ENCODE results near the gene CRYZL1. TPM values are rescaled to one million over a fixed set of nuclear protein-coding genes. Genes with fewer than 3 reads are reported as not detected.

Gene CRYZL1
- polyA plus RNA-seq, 4 donors: 13.5 to 37.1 (median 15.9) TPM

- 40 to 58% (median 42%) methylated on average over 7 of the region's 7 CpGs for WGBS, 3 donors
- H3K27ac ChIP-seq (ENCODE audit: low read depth in 1 of 3, low read length in 2 of 3): no peak overlapping the region
- no peaks in the 10 kb centered on the region for H3K27me3 ChIP-seq (ENCODE audit: control insufficient read depth in 3 of 3, insufficient read depth in 3 of 3, low read length in 3 of 3)
- peaks cover 0 to 3% (median 0%) of the 10 kb centered on the region in 3 donors for H3K36me3 ChIP-seq (ENCODE audit: control insufficient read depth in 3 of 3, insufficient read depth in 2 of 3, low read depth in 1 of 3, low read length in 3 of 3)
- DNase-seq: peak in 1 of 2 donors; percentile 34
- no peaks in the 10 kb centered on the region for H3K9me3 ChIP-seq (ENCODE audit: control insufficient read depth in 2 of 2, insufficient read depth in 1 of 2, low read depth in 1 of 2, low read length in 1 of 2)
- no peak for FAIRE-seq
- peaks cover 6 to 28% (median 7%) of the 10 kb centered on the region in 3 donors for H3K4me1 ChIP-seq (ENCODE audit: control insufficient read depth in 3 of 3, insufficient read depth in 2 of 3, low read depth in 1 of 3, low read length in 2 of 3)
- H3K4me3 ChIP-seq (ENCODE audit: low read depth in 1 of 3, low read length in 3 of 3): no peak overlapping the region
Measured at GRCh38 chr21:33650230-33650629, 8.7 kb upstream of the CRYZL1 start.

- Histone ChIP-seq H3K27ac (ENCODE audit: low read depth in 1 of 3, low read length in 2 of 3) (no peak overlapping the region), H3K36me3 (ENCODE audit: control insufficient read depth in 3 of 3, insufficient read depth in 2 of 3, low read depth in 1 of 3, low read length in 3 of 3) (peaks cover 0 to 3% (median 0%) of the 10 kb centered on the region in 3 donors), H3K4me1 (ENCODE audit: control insufficient read depth in 3 of 3, insufficient read depth in 2 of 3, low read depth in 1 of 3, low read length in 2 of 3) (peaks cover 3 to 29% (median 5%) of the 10 kb centered on the region in 3 donors), H3K4me3 (ENCODE audit: low read depth in 1 of 3, low read length in 3 of 3) (no peak overlapping the region), H3K27me3 (ENCODE audit: control insufficient read depth in 3 of 3, insufficient read depth in 3 of 3, low read length in 3 of 3) (no peaks in the 10 kb centered on the region), H3K9me3 (ENCODE audit: control insufficient read depth in 2 of 2, insufficient read depth in 1 of 2, low read depth in 1 of 2, low read length in 1 of 2) (no peaks in the 10 kb centered on the region)
- WGBS, 3 donors: 91 to 100% (median 100%) methylated on average over 1 of the region's 1 CpG
- FAIRE-seq: no peak
- no peak for DNase-seq
Measured at GRCh38 chr21:33648555-33648954, 7.0 kb upstream of the CRYZL1 start.

GRCh38 chr21:33647587-33647986 lies 6.0 kb upstream of the CRYZL1 start:
- Histone ChIP-seq H3K27ac (ENCODE audit: low read depth in 1 of 3, low read length in 2 of 3) (no peak overlapping the region), H3K4me1 (ENCODE audit: control insufficient read depth in 3 of 3, insufficient read depth in 2 of 3, low read depth in 1 of 3, low read length in 2 of 3) (peaks cover 3 to 29% (median 5%) of the 10 kb centered on the region in 3 donors)

GRCh38 chr21:33645730-33646129 lies 4.2 kb upstream of the CRYZL1 start:
- peaks cover 0 to 24% (median 5%) of the 10 kb centered on the region in 3 donors for H3K4me1 ChIP-seq (ENCODE audit: control insufficient read depth in 3 of 3, insufficient read depth in 2 of 3, low read depth in 1 of 3, low read length in 2 of 3)
- no peak overlapping the region for H3K4me3 ChIP-seq (ENCODE audit: low read depth in 1 of 3, low read length in 3 of 3)
- no peaks in the 10 kb centered on the region for H3K27me3 ChIP-seq (ENCODE audit: control insufficient read depth in 3 of 3, insufficient read depth in 3 of 3, low read length in 3 of 3)
- 74 to 92% (median 83%) methylated on average over 4 of the region's 4 CpGs for WGBS, 3 donors
- no peaks in the 10 kb centered on the region for H3K36me3 ChIP-seq (ENCODE audit: control insufficient read depth in 3 of 3, insufficient read depth in 2 of 3, low read depth in 1 of 3, low read length in 3 of 3)
- H3K27ac ChIP-seq (ENCODE audit: low read depth in 1 of 3, low read length in 2 of 3): no peak overlapping the region
- DNase-seq (no peak), FAIRE-seq (no peak)
- no peaks in the 10 kb centered on the region for H3K9me3 ChIP-seq (ENCODE audit: control insufficient read depth in 2 of 2, insufficient read depth in 1 of 2, low read depth in 1 of 2, low read length in 1 of 2)

More at GRCh38 chr21:33647587-33647986, 6.0 kb upstream of the CRYZL1 start:
- 72 to 85% (median 74%) methylated on average over 3 of the region's 3 CpGs for WGBS, 3 donors
- Histone ChIP-seq H3K9me3 (ENCODE audit: control insufficient read depth in 2 of 2, insufficient read depth in 1 of 2, low read depth in 1 of 2, low read length in 1 of 2) (no peaks in the 10 kb centered on the region), H3K4me3 (ENCODE audit: low read depth in 1 of 3, low read length in 3 of 3) (no peak overlapping the region), H3K27me3 (ENCODE audit: control insufficient read depth in 3 of 3, insufficient read depth in 3 of 3, low read length in 3 of 3) (no peaks in the 10 kb centered on the region), H3K36me3 (ENCODE audit: control insufficient read depth in 3 of 3, insufficient read depth in 2 of 3, low read depth in 1 of 3, low read length in 3 of 3) (peaks cover 0 to 3% (median 0%) of the 10 kb centered on the region in 3 donors)
- DNase-seq: no peak
- FAIRE-seq: no peak

DNA sequence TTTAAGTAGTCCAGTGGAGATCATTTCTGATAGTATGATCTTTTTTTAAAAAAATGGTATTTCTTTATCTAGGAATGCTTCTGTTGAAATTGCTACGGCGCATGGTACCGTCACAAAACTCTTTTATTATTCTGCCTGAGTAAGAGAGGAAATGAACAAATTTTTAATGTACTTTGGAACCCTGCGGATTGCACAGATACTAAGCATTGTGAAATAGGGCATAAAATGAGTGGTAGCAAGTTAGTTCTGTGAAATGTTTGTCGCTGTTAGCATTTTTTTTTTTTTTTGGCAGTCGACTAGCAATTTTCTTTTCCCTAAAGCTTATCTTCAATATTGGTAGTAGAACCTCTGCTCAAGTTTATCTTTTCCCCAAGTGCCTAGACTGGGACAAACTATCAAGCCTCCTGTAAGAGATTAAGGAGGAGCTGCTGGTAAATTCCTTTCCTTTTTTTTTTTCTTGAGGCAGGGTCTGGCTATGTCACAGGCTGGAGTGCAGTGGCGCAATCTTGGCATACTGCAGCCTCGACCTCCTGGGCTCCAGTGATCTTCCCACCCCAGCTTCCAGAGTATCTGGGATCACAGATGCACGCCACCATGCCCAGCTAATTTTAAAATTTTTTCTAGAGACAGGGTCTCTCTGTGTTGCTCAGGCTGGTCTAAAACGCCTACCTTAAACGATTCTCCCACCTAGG lies 3.0 kb upstream of the CRYZL1 start:
- peak overlapping the region in 2 of 3 donors; percentile 29 to 49 for H3K27ac ChIP-seq (ENCODE audit: low read depth in 1 of 3, low read length in 2 of 3)
- peaks cover 0 to 17% (median 2%) of the 10 kb centered on the region in 3 donors for H3K4me1 ChIP-seq (ENCODE audit: control insufficient read depth in 3 of 3, insufficient read depth in 2 of 3, low read depth in 1 of 3, low read length in 2 of 3)

DNA sequence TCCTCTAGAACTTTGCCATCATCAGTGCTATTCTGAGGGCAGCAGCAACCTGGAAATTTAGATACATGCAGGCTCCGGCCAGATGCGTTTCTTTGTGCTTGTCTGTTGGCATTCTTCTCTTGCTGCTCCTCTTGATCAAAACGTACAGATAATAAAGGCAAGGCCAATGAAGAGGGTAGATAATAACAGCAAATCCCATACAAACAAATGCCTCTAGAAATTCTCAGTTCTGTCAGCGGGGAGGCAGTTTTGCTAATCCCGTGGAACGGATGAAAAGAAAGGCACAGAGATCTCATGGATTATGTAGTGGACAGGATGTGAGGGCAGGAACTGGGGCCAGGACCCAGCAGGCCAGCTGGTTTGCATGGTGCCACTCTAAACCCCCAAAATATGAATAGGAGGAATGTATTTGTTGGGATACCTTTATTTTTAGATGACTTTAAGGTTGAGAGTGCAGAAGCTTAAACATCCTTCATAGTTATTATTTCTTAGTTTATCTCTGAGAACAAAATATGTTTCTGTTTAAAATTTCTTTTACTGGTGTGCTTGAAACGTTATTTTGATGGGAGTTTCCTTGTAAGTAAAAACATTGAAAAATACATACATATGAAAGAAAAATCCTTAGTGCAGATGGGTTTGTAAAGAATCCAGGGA lies 2.2 kb upstream of the CRYZL1 start:
- WGBS, 3 donors: 9 to 16% (median 14%) methylated on average over 7 of the region's 7 CpGs
- H3K4me1 ChIP-seq (ENCODE audit: control insufficient read depth in 3 of 3, insufficient read depth in 2 of 3, low read depth in 1 of 3, low read length in 2 of 3): peaks cover 0 to 16% (median 2%) of the 10 kb centered on the region in 3 donors

More for the DNA sequence above, 3.0 kb upstream of the CRYZL1 start:
- peak; percentile 76 to 89 for DNase-seq
- Histone ChIP-seq H3K36me3 (ENCODE audit: control insufficient read depth in 3 of 3, insufficient read depth in 2 of 3, low read depth in 1 of 3, low read length in 3 of 3) (no peaks in the 10 kb centered on the region), H3K4me3 (ENCODE audit: low read depth in 1 of 3, low read length in 3 of 3) (no peak overlapping the region), H3K9me3 (ENCODE audit: control insufficient read depth in 2 of 2, insufficient read depth in 1 of 2, low read depth in 1 of 2, low read length in 1 of 2) (no peaks in the 10 kb centered on the region), H3K27me3 (ENCODE audit: control insufficient read depth in 3 of 3, insufficient read depth in 3 of 3, low read length in 3 of 3) (no peaks in the 10 kb centered on the region)
- WGBS, 3 donors: 42 to 57% (median 54%) methylated on average over 11 of the region's 11 CpGs
- FAIRE-seq: no peak

DNA sequence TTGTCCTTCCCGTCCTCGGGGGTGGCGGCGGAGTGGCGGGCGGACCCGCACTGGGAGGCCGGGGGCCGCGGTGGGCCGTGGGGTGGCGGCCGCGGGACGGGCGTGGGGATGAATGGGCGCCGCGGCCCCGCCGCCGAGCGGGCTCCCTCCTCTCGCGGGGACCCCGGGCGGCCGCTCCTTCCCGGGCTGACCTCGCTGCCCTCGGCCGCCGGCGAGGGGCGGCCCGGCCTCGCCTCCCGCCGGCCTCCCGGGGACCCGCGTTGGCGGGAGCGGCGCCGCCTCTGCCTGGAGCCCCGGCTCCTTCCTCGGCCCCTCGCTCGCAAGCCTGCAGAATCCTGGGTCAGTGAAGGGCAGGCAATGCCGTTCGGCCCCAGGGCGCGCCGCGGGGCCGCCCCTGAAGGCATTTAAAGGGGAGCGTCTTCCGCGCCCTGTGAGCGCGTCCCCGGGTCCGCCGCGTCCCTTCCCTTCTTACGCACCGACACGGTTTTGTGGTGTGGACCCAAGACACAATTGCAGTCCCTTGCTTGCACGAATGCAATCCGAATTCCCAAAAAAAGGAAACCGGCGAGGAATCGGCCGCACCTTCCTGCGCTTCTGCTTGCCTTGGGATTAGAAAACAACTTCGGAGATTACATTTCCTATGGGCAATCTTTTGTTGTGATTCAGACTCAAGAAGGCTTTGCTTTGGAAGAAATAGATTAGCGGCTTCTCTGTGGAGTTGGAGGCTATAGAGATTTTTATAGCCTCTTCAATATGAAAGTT lies 1.5 kb upstream of the CRYZL1 start:
- DNase-seq (peak; percentile 39 to 73), FAIRE-seq (no peak)
- Histone ChIP-seq H3K4me3 (ENCODE audit: low read depth in 1 of 3, low read length in 3 of 3) (peak overlapping the region; percentile 78 to 94 (median 87)), H3K4me1 (ENCODE audit: control insufficient read depth in 3 of 3, insufficient read depth in 2 of 3, low read depth in 1 of 3, low read length in 2 of 3) (peaks cover 0 to 16% (median 2%) of the 10 kb centered on the region in 3 donors), H3K27ac (ENCODE audit: low read depth in 1 of 3, low read length in 2 of 3) (peak overlapping the region; percentile 74 to 82 (median 80)), H3K9me3 (ENCODE audit: control insufficient read depth in 2 of 2, insufficient read depth in 1 of 2, low read depth in 1 of 2, low read length in 1 of 2) (no peaks in the 10 kb centered on the region), H3K27me3 (ENCODE audit: control insufficient read depth in 3 of 3, insufficient read depth in 3 of 3, low read length in 3 of 3) (no peaks in the 10 kb centered on the region), H3K36me3 (ENCODE audit: control insufficient read depth in 3 of 3, insufficient read depth in 2 of 3, low read depth in 1 of 3, low read length in 3 of 3) (no peaks in the 10 kb centered on the region)
- WGBS, 3 donors: 1% methylated on average over 40 to 78 of the region's 78 CpGs

More for the DNA sequence above, 2.2 kb upstream of the CRYZL1 start:
- FAIRE-seq: no peak
- Histone ChIP-seq H3K27me3 (ENCODE audit: control insufficient read depth in 3 of 3, insufficient read depth in 3 of 3, low read length in 3 of 3) (no peaks in the 10 kb centered on the region), H3K27ac (ENCODE audit: low read depth in 1 of 3, low read length in 2 of 3) (peak overlapping the region; percentile 49 to 82 (median 80)), H3K36me3 (ENCODE audit: control insufficient read depth in 3 of 3, insufficient read depth in 2 of 3, low read depth in 1 of 3, low read length in 3 of 3) (no peaks in the 10 kb centered on the region), H3K4me3 (ENCODE audit: low read depth in 1 of 3, low read length in 3 of 3) (peak overlapping the region; percentile 78 to 94 (median 87)), H3K9me3 (ENCODE audit: control insufficient read depth in 2 of 2, insufficient read depth in 1 of 2, low read depth in 1 of 2, low read length in 1 of 2) (no peaks in the 10 kb centered on the region)
- no peak for DNase-seq
